AG20443 (cell line): ENCODE measurements around the gene AMD1.
"Not testable (repeated sequence)": the region's sequence is repeated elsewhere in the genome, so short reads cannot be mapped to it uniquely, and the experiment has no call there.

Experiments
- DNase-seq: peaks from one replicate; pipeline ENCODE4 v3.0.0; 2012; ENCODE audit warnings: low spot score, mixed read lengths

AMD1 gene

GRCh38 chr6:110878751-110879522 is 4.4 kb downstream of the AMD1 start:
- DNase-seq = peak; percentile 34

DNA sequence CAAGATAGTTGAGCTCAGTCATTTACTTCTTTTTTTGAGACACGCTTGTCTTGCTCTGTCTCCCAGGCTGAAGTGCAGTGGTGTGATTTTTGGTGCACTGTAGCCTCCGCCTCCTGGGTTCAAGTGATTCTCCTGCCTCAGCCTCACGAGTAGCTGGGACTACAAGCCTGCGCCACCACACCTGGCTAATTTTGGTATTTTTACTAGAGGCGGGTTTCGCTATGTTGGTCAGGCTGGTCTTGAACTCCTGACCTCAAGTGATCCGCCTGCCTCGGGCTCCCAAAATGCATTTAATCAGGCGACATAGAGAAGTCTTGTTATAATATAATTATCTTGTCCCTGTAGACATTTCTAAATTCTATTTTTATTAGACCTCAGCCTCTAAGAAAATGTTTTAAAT is 6.1 kb downstream of the AMD1 start:
- no peak for DNase-seq

GRCh38 chr6:110881546-110882273 is 7.1 kb downstream of the AMD1 start:
- no peak for DNase-seq

DNA sequence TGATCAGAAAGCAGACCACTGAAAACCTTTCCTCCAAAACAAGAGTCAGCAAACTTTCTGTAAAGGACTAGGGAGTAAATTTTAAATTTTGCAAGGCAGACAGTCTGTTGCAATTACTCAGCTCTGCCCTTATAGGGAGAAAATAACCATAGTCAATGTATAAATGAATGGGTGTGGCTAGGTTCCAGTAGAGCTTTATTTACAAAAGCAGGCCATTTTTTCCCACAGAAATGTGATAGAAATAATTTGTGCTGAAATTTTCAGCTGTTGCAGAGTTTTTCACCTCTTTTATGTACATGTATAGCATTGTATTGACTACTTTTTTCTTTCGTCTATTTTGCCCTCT is 7.7 kb downstream of the AMD1 start:
- no peak for DNase-seq

DNA sequence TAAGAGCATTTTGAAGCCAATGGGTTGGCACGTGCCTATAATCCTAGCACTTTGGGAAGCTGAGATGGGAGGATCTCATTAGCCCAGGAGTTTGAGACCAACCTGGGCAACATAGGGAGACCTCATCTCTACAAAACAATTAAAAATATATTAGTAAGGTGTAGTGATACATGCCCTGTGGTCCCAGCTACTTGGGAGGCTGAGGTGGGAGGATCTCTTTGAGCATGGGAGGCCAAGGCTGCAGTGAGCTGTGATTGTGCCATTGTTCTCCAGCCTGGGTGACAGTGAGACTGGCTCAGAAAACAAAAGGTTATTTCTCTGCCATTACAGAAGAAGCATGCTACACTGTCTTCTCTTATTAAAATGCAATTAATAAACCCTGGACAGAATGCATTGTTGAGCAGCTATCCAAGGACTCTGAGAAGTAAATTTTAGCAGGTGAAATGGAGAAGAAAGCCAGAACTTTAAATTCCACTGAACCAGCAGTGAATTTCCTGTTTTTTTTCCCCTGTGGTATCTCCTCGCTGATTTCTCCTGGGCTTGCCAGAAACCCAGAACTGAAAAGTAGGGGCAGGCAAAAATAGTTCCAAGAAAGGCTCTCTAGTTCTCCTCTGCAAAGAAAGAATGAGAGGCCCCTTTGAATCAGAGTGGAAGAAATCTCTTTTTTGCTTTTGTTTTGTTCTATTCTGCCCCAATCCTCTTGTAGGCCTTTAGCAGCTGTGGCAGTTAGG is 8.4 kb downstream of the AMD1 start:
- no peak for DNase-seq

DNA sequence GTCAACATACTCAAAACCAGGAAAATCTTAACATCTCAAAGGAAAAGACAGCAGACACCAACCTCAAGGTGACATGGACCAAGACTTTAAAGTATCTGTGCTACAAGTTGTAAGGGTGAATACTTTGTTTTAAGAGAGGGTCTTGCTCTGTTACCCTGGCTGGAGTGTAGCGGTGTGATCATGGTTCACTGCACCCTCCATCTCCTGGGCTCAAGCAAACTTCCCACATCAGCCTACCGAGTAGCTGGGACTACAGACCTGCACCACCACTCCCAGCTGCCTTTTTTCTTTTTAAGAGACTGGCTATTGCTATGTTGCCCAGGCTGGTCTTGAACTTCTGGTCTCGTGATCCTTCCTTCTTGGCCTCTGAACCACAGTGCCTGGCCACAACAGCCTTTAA is 9.7 kb downstream of the AMD1 start:
- DNase-seq = no peak

- DNase-seq = no peak
Measured at GRCh38 chr6:110885526-110885925, 10.9 kb downstream of the AMD1 start.

- no peak for DNase-seq
Measured at GRCh38 chr6:110886555-110887167, 12.1 kb downstream of the AMD1 start.

DNA sequence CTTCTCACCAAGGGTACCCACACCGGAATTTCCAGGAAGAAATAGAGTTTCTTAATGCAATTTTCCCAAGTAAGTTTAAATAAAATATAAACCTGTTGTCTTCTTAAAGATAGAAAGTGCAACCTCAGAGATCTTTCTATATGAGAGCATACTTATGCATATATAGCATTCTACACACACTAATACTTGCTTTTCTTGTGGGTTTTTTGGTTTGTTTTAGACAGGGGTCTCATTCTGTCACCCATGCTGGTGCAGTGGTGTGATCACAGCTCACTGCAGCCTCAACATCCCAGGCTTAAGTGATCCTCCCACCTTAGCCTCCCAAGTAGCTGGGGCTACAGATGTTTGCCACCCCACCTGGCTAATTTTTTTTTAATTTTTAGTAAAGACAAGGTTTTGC is 15.7 kb downstream of the AMD1 start:
- DNase-seq = no peak

- DNase-seq = no peak
Measured at GRCh38 chr6:110895907-110896608, 21.5 kb downstream of the AMD1 start.

DNA sequence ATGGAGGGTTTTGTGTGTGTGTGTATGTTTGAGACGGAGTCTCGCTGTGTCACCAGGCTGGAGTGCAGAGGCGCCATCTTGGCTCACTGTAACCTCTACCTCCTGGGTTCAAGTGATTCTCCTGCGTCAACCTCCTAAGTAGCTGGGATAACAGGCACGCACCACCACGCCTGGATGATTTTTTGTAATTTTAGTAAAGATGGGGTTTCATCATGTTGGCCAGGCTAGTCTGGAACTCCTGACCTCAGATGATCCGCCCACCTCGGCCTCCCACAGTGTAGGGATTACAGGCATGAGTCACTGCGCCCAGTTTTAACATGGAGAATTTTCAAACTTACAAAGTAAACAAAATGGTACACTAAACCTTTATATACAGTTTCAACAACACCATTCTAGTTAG is 22.8 kb downstream of the AMD1 start:
- no peak for DNase-seq

DNA sequence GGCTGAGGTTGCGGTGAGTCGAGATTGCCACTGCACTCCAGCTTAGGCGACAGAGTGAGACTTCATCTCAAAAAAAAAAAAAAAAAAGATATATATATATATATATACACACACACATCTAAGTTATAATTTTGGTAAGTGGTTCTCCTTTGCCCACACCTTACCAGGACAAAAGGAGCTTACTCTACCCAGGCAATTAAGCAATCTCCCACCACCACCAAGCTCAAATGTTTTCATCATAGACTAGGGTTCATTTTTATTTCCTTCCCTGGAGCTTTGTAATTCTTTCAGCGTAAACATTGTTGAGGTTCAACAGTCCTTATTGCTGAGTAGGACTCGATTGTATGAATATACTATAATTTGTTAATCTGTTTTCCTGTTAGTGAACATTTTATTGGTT is 23.5 kb downstream of the AMD1 start:
- DNase-seq = no peak

- DNase-seq = no peak
Measured at GRCh38 chr6:110900028-110900598, 25.5 kb downstream of the AMD1 start.

- DNase-seq = not testable (repeated sequence)
Measured at GRCh38 chr6:110901601-110902000, 27.0 kb downstream of the AMD1 start.

- DNase-seq = no peak
Measured at GRCh38 chr6:110902091-110902490, 27.5 kb downstream of the AMD1 start.

DNA sequence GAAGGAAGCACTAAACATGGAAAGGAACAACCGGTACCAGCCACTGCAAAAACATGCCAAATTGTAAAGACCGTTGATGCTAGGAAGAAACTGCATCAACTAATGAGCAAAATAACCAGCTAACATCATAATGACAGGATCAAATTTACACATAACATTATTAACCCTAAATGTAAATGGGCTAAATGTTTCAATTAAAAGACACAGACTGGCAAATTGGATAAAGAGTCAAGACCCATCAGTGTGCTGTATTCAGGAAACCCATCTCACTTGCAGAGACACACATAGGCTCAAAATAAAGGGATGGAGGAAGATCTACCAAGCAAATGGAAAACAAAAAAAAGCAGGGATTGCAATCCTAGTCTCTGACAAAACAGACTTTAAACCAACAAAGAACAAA is 31.7 kb downstream of the AMD1 start:
- DNase-seq = not testable (repeated sequence)

- no peak for DNase-seq
Measured at GRCh38 chr6:110930781-110931180, 56.2 kb downstream of the AMD1 start.

DNA sequence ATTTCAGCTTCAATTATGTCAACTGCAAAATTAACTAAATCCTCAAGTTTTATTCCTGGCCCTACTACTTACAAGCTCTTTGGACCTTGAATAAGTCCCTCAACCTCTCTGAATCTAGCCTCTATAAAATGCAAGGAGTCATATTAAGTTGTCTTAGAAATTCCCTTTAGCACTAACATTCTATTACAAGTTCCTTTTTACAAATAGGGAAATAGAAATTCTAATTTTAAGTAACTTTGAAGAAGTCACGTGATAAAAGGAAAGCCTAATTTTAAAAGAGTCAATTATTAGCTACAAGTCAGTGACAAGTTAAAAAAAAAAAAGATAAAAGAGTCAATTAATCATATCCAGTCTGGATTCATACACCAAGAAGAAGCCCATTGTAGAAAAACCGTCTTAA is 59.3 kb downstream of the AMD1 start:
- DNase-seq = no peak

- no peak for DNase-seq
Measured at GRCh38 chr6:110934381-110934898, 59.9 kb downstream of the AMD1 start.

DNA sequence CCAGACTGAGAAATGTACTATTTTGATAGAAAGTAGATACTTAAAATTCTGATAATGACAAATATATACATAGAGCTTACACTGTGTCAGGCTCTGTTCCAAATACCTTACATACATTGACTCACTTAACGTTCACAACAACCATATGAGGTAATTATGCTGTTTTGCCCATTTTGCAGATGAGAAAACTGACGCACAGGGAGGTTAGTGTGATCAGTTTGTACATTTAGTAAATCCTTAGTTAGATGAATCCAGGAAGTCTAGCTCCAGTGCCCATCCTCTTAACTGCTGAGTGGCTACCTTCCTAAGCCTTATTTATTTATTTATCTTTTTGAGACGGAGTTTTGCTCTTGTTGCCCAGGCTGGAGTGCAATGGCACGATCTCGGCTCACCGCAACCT is 60.6 kb downstream of the AMD1 start:
- DNase-seq = no peak

- no peak for DNase-seq
Measured at GRCh38 chr6:110938171-110938570, 63.6 kb downstream of the AMD1 start.
